ENCODE data around the gene PTPRK.

Gene PTPRK

GRCh38 chr6:128124713-128125112 lies 395.7 kb downstream of the PTPRK start:
- no peak for ATAC-seq

- no peak for ATAC-seq
Measured at GRCh38 chr6:128121610-128122009, 398.8 kb downstream of the PTPRK start.

GRCh38 chr6:128121190-128121589 lies 399.2 kb downstream of the PTPRK start:
- ATAC-seq = no peak

GRCh38 chr6:128118401-128118800 lies 402.0 kb downstream of the PTPRK start:
- no peak for ATAC-seq

GRCh38 chr6:128117916-128118315 lies 402.5 kb downstream of the PTPRK start:
- no peak for ATAC-seq

- no peak for ATAC-seq
Measured at GRCh38 chr6:128114164-128114563, 406.2 kb downstream of the PTPRK start.

- ATAC-seq = no peak
Measured at GRCh38 chr6:128112494-128112893, 407.9 kb downstream of the PTPRK start.

- no peak for ATAC-seq
Measured at GRCh38 chr6:128111096-128111495, 409.3 kb downstream of the PTPRK start.

GRCh38 chr6:128107682-128108081 lies 412.7 kb downstream of the PTPRK start:
- no peak for ATAC-seq

- no peak for ATAC-seq
Measured at GRCh38 chr6:128099571-128100197, 420.7 kb downstream of the PTPRK start.

GRCh38 chr6:128098000-128098581 lies 422.3 kb downstream of the PTPRK start:
- ATAC-seq = peak; percentile 25 to 27

- ATAC-seq = no peak
Measured at GRCh38 chr6:128097009-128097408, 423.4 kb downstream of the PTPRK start.

- ATAC-seq = no peak
Measured at GRCh38 chr6:128095362-128095761, 425.0 kb downstream of the PTPRK start.

GRCh38 chr6:128079021-128079420 lies 441.4 kb downstream of the PTPRK start:
- ATAC-seq = no peak

GRCh38 chr6:128078276-128078675 lies 442.1 kb downstream of the PTPRK start:
- no peak for ATAC-seq

GRCh38 chr6:128076843-128077242 lies 443.6 kb downstream of the PTPRK start:
- ATAC-seq = no peak

GRCh38 chr6:128074567-128074966 lies 445.8 kb downstream of the PTPRK start:
- ATAC-seq = no peak

- no peak for ATAC-seq
Measured at GRCh38 chr6:128073389-128073788, 447.0 kb downstream of the PTPRK start.

GRCh38 chr6:128071212-128071611 lies 449.2 kb downstream of the PTPRK start:
- no peak for ATAC-seq

GRCh38 chr6:128070406-128070805 lies 450.0 kb downstream of the PTPRK start:
- no peak for ATAC-seq

GRCh38 chr6:128069188-128069587 lies 451.2 kb downstream of the PTPRK start:
- ATAC-seq = no peak

- ATAC-seq = no peak
Measured at GRCh38 chr6:128068119-128068479, 452.3 kb downstream of the PTPRK start.

GRCh38 chr6:128067446-128068118 lies 452.8 kb downstream of the PTPRK start:
- no peak for ATAC-seq

GRCh38 chr6:128065072-128065471 lies 455.3 kb downstream of the PTPRK start:
- no peak for ATAC-seq

GRCh38 chr6:128064540-128064895 lies 455.9 kb downstream of the PTPRK start:
- ATAC-seq = no peak
